ENCODE data around the gene ARIH2. TPM values are rescaled to one million over a fixed set of nuclear protein-coding genes. Genes with fewer than 3 reads are reported as not detected.

The ARIH2 gene
- total and polyA plus RNA-seq, 2 of the 8 experiments (the other 6 are each of a cell fraction or from before 2014, with no cell fraction given), result 72.9 to 136 TPM

DNA sequence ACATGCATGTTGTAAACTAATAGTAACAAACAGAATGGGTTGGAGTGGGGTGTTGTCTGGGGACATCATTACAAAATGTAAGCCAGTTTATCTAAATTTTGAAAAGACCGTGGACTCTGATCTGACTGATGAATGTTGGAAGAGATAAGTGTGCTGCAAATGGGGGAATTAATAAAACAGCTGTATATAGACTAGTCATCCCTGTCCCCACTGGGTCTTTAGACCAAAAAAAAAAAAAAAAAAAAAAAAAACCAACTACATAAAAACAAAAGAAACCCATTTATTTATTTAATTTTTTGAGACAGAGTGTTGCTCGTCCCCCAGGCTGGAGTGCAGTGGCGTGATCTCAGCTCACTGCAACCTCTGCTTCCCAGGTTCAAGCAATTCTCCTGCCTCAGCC, 20.0 kb downstream of the ARIH2 start:
- Histone ChIP-seq H2BK20ac (ENCODE audit: low read length) (no peak overlapping the region), H2AFZ (ENCODE audit: low read length) (no peak overlapping the region), H2BK12ac (ENCODE audit: low read depth, low read length) (no peak overlapping the region), H2BK15ac (ENCODE audit: low read length) (no peak overlapping the region), H3K9me3 (ENCODE audit: insufficient read depth in 2 of 2, low read depth in 1 of 2, low read length in 1 of 2) (no peaks in the 10 kb centered on the region), H3K79me2 (ENCODE audit: control insufficient read depth in 1 of 2, insufficient read depth in 2 of 2, low read length in 2 of 2) (peaks cover 9 to 50% of the 10 kb centered on the region in 2 experiments), H3K23ac (ENCODE audit: insufficient read length) (no peak overlapping the region), H4K91ac (replicated peaks; ENCODE audit: insufficient read length, low read length) (no peak overlapping the region), H3K27ac (ENCODE audit: low read depth, low read length) (no peak overlapping the region), H2AK5ac (ENCODE audit: low read depth, low read length) (no peak overlapping the region), H3K4me2 (ENCODE audit: insufficient read depth in 1 of 2, low read depth in 2 of 2, low read length in 2 of 2) (no peak overlapping the region), H3K9ac (replicated peaks in 1 of 4; ENCODE audit: extremely low read depth in 1 of 4, low read depth in 3 of 4, low read length in 3 of 4) (no peak overlapping the region), H4K5ac (ENCODE audit: insufficient read length, low read depth, low read length) (no peak overlapping the region), H4K20me1 (replicated peaks in 1 of 2; ENCODE audit: control insufficient read depth in 1 of 2, insufficient read depth in 2 of 2, low read length in 2 of 2) (peaks cover 0 to 6% of the 10 kb centered on the region in 2 experiments), H3K4me3 (ENCODE audit: extremely low read depth in 1 of 4, insufficient read depth in 2 of 4, low read depth in 3 of 4, low read length in 4 of 4) (no peak overlapping the region), H3K79me1 (ENCODE audit: low read depth, low read length) (peaks cover 9% of the 10 kb centered on the region), H2BK5ac (ENCODE audit: low read depth, low read length) (no peak overlapping the region), H3K18ac (ENCODE audit: extremely low read depth, low read length) (no peak overlapping the region), H3K27me3 (replicated peaks in 1 of 4; ENCODE audit: control insufficient read depth in 3 of 4, extremely low read depth in 1 of 4, insufficient read depth in 3 of 4, low read length in 3 of 4) (no peaks in the 10 kb centered on the region), H3K56ac (replicated peaks; ENCODE audit: insufficient read length, low read depth, low read length) (no peak overlapping the region), H3K14ac (ENCODE audit: insufficient read length) (no peak overlapping the region), H3K4me1 (replicated peaks in 1 of 4; ENCODE audit: control insufficient read depth in 3 of 4, insufficient read depth in 4 of 4, low read length in 3 of 4) (no peaks in the 10 kb centered on the region), H3K23me2 (ENCODE audit: low read depth, low read length) (no peaks in the 10 kb centered on the region), H3K36me3 (ENCODE audit: control insufficient read depth in 2 of 4, insufficient read depth in 4 of 4, low read length in 3 of 4) (peaks cover 0 to 7% (median under 1%) of the 10 kb centered on the region in 4 experiments; a peak in 5 of 8 replicates), H4K8ac (ENCODE audit: extremely low read depth, insufficient read depth, low read length) (no peak overlapping the region), H2BK120ac (replicated peaks; ENCODE audit: low read depth, low read length) (no peak overlapping the region), H3K4ac (replicated peaks; ENCODE audit: insufficient read length, low read depth, low read length) (no peak overlapping the region)
- FAIRE-seq (no peak), DNase-seq (ENCODE audit: low read depth in 1 of 2, low spot score in 2 of 2) (no peak)
- TF ChIP-seq, protein P1, sequence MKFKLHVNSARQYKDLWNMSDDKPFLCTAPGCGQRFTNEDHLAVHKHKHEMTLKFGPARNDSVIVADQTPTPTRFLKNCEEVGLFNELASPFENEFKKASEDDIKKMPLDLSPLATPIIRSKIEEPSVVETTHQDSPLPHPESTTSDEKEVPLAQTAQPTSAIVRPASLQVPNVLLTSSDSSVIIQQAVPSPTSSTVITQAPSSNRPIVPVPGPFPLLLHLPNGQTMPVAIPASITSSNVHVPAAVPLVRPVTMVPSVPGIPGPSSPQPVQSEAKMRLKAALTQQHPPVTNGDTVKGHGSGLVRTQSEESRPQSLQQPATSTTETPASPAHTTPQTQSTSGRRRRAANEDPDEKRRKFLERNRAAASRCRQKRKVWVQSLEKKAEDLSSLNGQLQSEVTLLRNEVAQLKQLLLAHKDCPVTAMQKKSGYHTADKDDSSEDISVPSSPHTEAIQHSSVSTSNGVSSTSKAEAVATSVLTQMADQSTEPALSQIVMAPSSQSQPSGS (IDR thresholded peaks at IDR 0.05; ENCODE audit: low read length), result no peak
- TF ChIP-seq TBP (IDR thresholded peaks at IDR 0.05; ENCODE audit: low read depth, low read length), result no peak
- no peak for TF ChIP-seq HDAC6 (IDR thresholded peaks at IDR 0.05; ENCODE audit: low read depth, low read length)
- TF ChIP-seq ASH2L (IDR thresholded peaks at IDR 0.05; ENCODE audit: low read length), result no peak
- 98% methylated on average over 3 of the region's 3 CpGs; no CpG with 5 or more reads in 1 of the 2 experiments for WGBS, 2 experiments (ENCODE audit: extremely low coverage in 1 of 2, insufficient coverage in 1 of 2, insufficient read length in 1 of 2, insufficient replicate concordance in 2 of 2, low coverage in 1 of 2, low lambda C conversion rate in 2 of 2, missing lambda C conversion rate in 1 of 2)
- ChIA-PET CTCF (ENCODE audit: partially characterized antibody) (interaction anchor here (1.0 to 1.2 kb wide), 2 partner anchors 13 to 156 kb away, joined by 3 to 8 read pairs; no protein-coding TSS in a partner anchor), POLR2A (ENCODE audit: partially characterized antibody) (interaction anchor here (1.1 kb wide), 2 partner anchors 9 to 14 kb away, joined by 3 read pairs; no protein-coding TSS in a partner anchor)

Measured in H1 (cell line).